Glutamatergic neuron (in vitro differentiated cells): ENCODE data around the gene RNGTT. TPM values are rescaled to one million over a fixed set of nuclear protein-coding genes. Genes with fewer than 3 reads are reported as not detected.

Source experiments
- DNase-seq: peaks from one replicate; pipeline ENCODE4 v3.0.0; 2022
- H3K27ac Mint-ChIP-seq: one replicate; pipeline ENCODE4 v1.8.0; 2020; ENCODE audit warnings: mild to moderate bottlenecking, mixed read lengths, inconsistent platforms; ENCODE audit not compliant: unreplicated experiment
- H3K27me3 Mint-ChIP-seq: one replicate; pipeline ENCODE4 v1.8.0; 2020; ENCODE audit warnings: mild to moderate bottlenecking, moderate library complexity, mixed read lengths, inconsistent platforms; ENCODE audit not compliant: unreplicated experiment
- H3K36me3 Mint-ChIP-seq: one replicate; pipeline ENCODE4 v1.8.0; 2020; ENCODE audit warnings: mild to moderate bottlenecking, mixed read lengths, inconsistent platforms; ENCODE audit not compliant: unreplicated experiment
- H3K4me1 Mint-ChIP-seq: one replicate; pipeline ENCODE4 v1.8.0; 2020; ENCODE audit warnings: mild to moderate bottlenecking, low read depth, mixed read lengths, inconsistent platforms; ENCODE audit not compliant: unreplicated experiment
- H3K4me3 Mint-ChIP-seq: one replicate; pipeline ENCODE4 v1.8.0; 2020; ENCODE audit warnings: mild to moderate bottlenecking, mixed read lengths, inconsistent platforms; ENCODE audit not compliant: unreplicated experiment
- H3K9me3 Mint-ChIP-seq: one replicate; pipeline ENCODE4 v1.8.0; 2020; ENCODE audit warnings: mild to moderate bottlenecking, moderate library complexity, mixed read lengths, inconsistent platforms; ENCODE audit not compliant: unreplicated experiment
- CTCF ChIP-seq: fragments of 200-600 bp; sonication (generic); IDR thresholded peaks from one replicate; pipeline ENCODE4 v1.5.0; 2021; ENCODE audit not compliant: partially characterized antibody, unreplicated experiment
- total RNA-seq: library from RNA; stranded (reverse); fragmentation: NEBNext Ultra II Directional; extraction: Animal tissue kit (Norgen Biotek cat#: 25700); gene quantifications from one replicate; pipeline ENCODE4 v1.2.1, GENCODE V29; 2021; ENCODE audit not compliant: unreplicated experiment

RNGTT gene
- total RNA-seq, 1 donor from 2014 or later, result 23.9 TPM

- H3K27me3 Mint-ChIP-seq, result no peaks in the 10 kb centered on the region
- no peaks in the 10 kb centered on the region for H3K36me3 Mint-ChIP-seq
- no peak overlapping the region for H3K4me3 Mint-ChIP-seq
- H3K9me3 Mint-ChIP-seq, result no peaks in the 10 kb centered on the region
- H3K4me1 Mint-ChIP-seq, result no peaks in the 10 kb centered on the region
- no peak for TF ChIP-seq CTCF
- no peak overlapping the region for H3K27ac Mint-ChIP-seq
- DNase-seq, result no peak
Measured at GRCh38 chr6:88708197-88708744, 255.1 kb downstream of the RNGTT start.

GRCh38 chr6:88705601-88706000, 257.8 kb downstream of the RNGTT start:
- H3K9me3 Mint-ChIP-seq, result no peaks in the 10 kb centered on the region
- no peaks in the 10 kb centered on the region for H3K4me1 Mint-ChIP-seq
- no peak overlapping the region for H3K4me3 Mint-ChIP-seq
- no peaks in the 10 kb centered on the region for H3K36me3 Mint-ChIP-seq
- H3K27ac Mint-ChIP-seq, result no peak overlapping the region
- peaks cover 2% of the 10 kb centered on the region for H3K27me3 Mint-ChIP-seq
- DNase-seq, result no peak
- no peak for TF ChIP-seq CTCF

- no peak for DNase-seq
- Mint-ChIP-seq H3K9me3 (no peaks in the 10 kb centered on the region), H3K27ac (no peak overlapping the region), H3K36me3 (no peaks in the 10 kb centered on the region), H3K4me3 (no peak overlapping the region), H3K27me3 (peaks cover 2% of the 10 kb centered on the region), H3K4me1 (no peaks in the 10 kb centered on the region)
- TF ChIP-seq CTCF, result no peak
Measured at GRCh38 chr6:88704980-88705379, 258.4 kb downstream of the RNGTT start.

GRCh38 chr6:88702956-88703556, 260.4 kb downstream of the RNGTT start:
- Mint-ChIP-seq H3K4me1 (no peaks in the 10 kb centered on the region), H3K27ac (no peak overlapping the region), H3K27me3 (peaks cover 2% of the 10 kb centered on the region), H3K36me3 (no peaks in the 10 kb centered on the region), H3K9me3 (no peaks in the 10 kb centered on the region), H3K4me3 (no peak overlapping the region)
- no peak for TF ChIP-seq CTCF
- DNase-seq, result no peak

- no peak for DNase-seq
- H3K9me3 Mint-ChIP-seq, result no peaks in the 10 kb centered on the region
- H3K4me1 Mint-ChIP-seq, result peaks cover 3% of the 10 kb centered on the region
- H3K4me3 Mint-ChIP-seq, result no peak overlapping the region
- peaks cover 4% of the 10 kb centered on the region for H3K27me3 Mint-ChIP-seq
- no peak for TF ChIP-seq CTCF
- no peak overlapping the region for H3K27ac Mint-ChIP-seq
- H3K36me3 Mint-ChIP-seq, result peaks cover 10% of the 10 kb centered on the region
Measured at GRCh38 chr6:88698661-88699060, 264.8 kb downstream of the RNGTT start.
